Measurements from ENCODE around the gene PCBP3. TPM values are rescaled to one million over a fixed set of nuclear protein-coding genes. Genes with fewer than 3 reads are reported as not detected.

The PCBP3 gene
- total RNA-seq, 1 donor, result 1.1 TPM

- H4K20me1 ChIP-seq (ENCODE audit: insufficient read depth, low read length), result no peaks in the 10 kb centered on the region
- H3K36me3 ChIP-seq (ENCODE audit: insufficient read depth, low read length), result no peaks in the 10 kb centered on the region
- H3K4me2 ChIP-seq (ENCODE audit: insufficient read depth, low read length), result no peak overlapping the region
- no peak for DNase-seq (ENCODE audit: insufficient read length, low spot score, missing footprints)
- TF ChIP-seq, protein P1, sequence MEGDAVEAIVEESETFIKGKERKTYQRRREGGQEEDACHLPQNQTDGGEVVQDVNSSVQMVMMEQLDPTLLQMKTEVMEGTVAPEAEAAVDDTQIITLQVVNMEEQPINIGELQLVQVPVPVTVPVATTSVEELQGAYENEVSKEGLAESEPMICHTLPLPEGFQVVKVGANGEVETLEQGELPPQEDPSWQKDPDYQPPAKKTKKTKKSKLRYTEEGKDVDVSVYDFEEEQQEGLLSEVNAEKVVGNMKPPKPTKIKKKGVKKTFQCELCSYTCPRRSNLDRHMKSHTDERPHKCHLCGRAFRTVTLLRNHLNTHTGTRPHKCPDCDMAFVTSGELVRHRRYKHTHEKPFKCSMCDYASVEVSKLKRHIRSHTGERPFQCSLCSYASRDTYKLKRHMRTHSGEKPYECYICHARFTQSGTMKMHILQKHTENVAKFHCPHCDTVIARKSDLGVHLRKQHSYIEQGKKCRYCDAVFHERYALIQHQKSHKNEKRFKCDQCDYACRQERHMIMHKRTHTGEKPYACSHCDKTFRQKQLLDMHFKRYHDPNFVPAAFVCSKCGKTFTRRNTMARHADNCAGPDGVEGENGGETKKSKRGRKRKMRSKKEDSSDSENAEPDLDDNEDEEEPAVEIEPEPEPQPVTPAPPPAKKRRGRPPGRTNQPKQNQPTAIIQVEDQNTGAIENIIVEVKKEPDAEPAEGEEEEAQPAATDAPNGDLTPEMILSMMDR (IDR thresholded peaks at IDR 0.05; ENCODE audit: extremely low read depth, low read depth, low read length), result no peak
- peaks cover 9% of the 10 kb centered on the region for H3K4me1 ChIP-seq (ENCODE audit: insufficient read depth, low read length)
- H3K27ac ChIP-seq (ENCODE audit: low read depth, low read length), result no peak overlapping the region
- no peak overlapping the region for H2AFZ ChIP-seq (ENCODE audit: low read length)
- no peaks in the 10 kb centered on the region for H3K9me3 ChIP-seq (ENCODE audit: low read depth, low read length)
- H3K4me3 ChIP-seq (ENCODE audit: insufficient read depth, low read length), result no peak overlapping the region
- no peaks in the 10 kb centered on the region for H3K79me2 ChIP-seq (ENCODE audit: insufficient read depth, low read length)
- H3K27me3 ChIP-seq (ENCODE audit: insufficient read depth, low read length), result no peaks in the 10 kb centered on the region
Observed at GRCh38 chr21:45834821-45835293, 191.3 kb downstream of the PCBP3 start.

- H3K4me2 ChIP-seq (ENCODE audit: insufficient read depth, low read length), result no peak overlapping the region
- no peaks in the 10 kb centered on the region for H3K27me3 ChIP-seq (ENCODE audit: insufficient read depth, low read length)
- H3K36me3 ChIP-seq (ENCODE audit: insufficient read depth, low read length), result no peaks in the 10 kb centered on the region
- H3K27ac ChIP-seq (ENCODE audit: low read depth, low read length), result no peak overlapping the region
- no peaks in the 10 kb centered on the region for H3K9me3 ChIP-seq (ENCODE audit: low read depth, low read length)
- TF ChIP-seq, protein P1 (IDR thresholded peaks at IDR 0.05; ENCODE audit: extremely low read depth, low read depth, low read length), result no peak
- H3K4me3 ChIP-seq (ENCODE audit: insufficient read depth, low read length), result no peak overlapping the region
- no peaks in the 10 kb centered on the region for H3K79me2 ChIP-seq (ENCODE audit: insufficient read depth, low read length)
- DNase-seq (ENCODE audit: insufficient read length, low spot score, missing footprints), result no peak
- no peaks in the 10 kb centered on the region for H4K20me1 ChIP-seq (ENCODE audit: insufficient read depth, low read length)
- peaks cover 9% of the 10 kb centered on the region for H3K4me1 ChIP-seq (ENCODE audit: insufficient read depth, low read length)
- no peak overlapping the region for H2AFZ ChIP-seq (ENCODE audit: low read length)
Observed at GRCh38 chr21:45835301-45836267, 192.1 kb downstream of the PCBP3 start.

DNA sequence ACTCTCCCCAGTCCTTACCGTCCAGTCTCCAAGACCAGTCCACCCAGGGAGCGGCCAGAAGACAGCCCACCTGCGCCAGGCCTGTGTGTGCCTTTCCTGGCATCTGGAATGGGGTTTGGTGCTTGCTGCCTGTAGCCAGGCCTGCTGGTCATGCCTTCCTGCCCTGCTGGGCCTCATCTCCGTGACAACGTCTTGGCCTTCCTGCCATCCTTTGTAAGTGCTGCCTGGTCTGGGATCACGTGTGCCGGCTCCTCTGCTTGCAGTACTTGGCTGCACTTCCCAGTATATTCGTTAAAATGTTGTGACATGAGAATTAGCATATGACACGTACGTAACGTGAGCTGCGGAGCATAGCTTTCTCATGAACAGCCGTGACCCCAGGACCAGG is 192.7 kb downstream of the PCBP3 start:
- peaks cover 9% of the 10 kb centered on the region for H3K4me1 ChIP-seq (ENCODE audit: insufficient read depth, low read length)
- H3K27me3 ChIP-seq (ENCODE audit: insufficient read depth, low read length), result no peaks in the 10 kb centered on the region
- TF ChIP-seq, protein P1 (IDR thresholded peaks at IDR 0.05; ENCODE audit: extremely low read depth, low read depth, low read length), result no peak
- no peak for DNase-seq (ENCODE audit: insufficient read length, low spot score, missing footprints)
- no peak overlapping the region for H2AFZ ChIP-seq (ENCODE audit: low read length)
- H3K36me3 ChIP-seq (ENCODE audit: insufficient read depth, low read length), result no peaks in the 10 kb centered on the region
- no peaks in the 10 kb centered on the region for H3K79me2 ChIP-seq (ENCODE audit: insufficient read depth, low read length)
- H3K4me3 ChIP-seq (ENCODE audit: insufficient read depth, low read length), result no peak overlapping the region
- H3K9me3 ChIP-seq (ENCODE audit: low read depth, low read length), result peaks cover 3% of the 10 kb centered on the region
- H4K20me1 ChIP-seq (ENCODE audit: insufficient read depth, low read length), result no peaks in the 10 kb centered on the region
- no peak overlapping the region for H3K27ac ChIP-seq (ENCODE audit: low read depth, low read length)
- H3K4me2 ChIP-seq (ENCODE audit: insufficient read depth, low read length), result no peak overlapping the region
